HG03135 (cell line): ENCODE measurements around the gene RAB40C.

Source experiments
- ATAC-seq: cut with Tn5 transposase; IDR thresholded peaks from one replicate; pipeline ENCODE4 v1.9.1; 2021; ENCODE audit warnings: mild to moderate bottlenecking, moderate library complexity; ENCODE audit not compliant: unreplicated experiment

Gene RAB40C

GRCh38 chr16:559021-559380, 30.9 kb upstream of the RAB40C start:
- no peak for ATAC-seq

GRCh38 chr16:559411-560203, 30.3 kb upstream of the RAB40C start:
- no peak for ATAC-seq

DNA sequence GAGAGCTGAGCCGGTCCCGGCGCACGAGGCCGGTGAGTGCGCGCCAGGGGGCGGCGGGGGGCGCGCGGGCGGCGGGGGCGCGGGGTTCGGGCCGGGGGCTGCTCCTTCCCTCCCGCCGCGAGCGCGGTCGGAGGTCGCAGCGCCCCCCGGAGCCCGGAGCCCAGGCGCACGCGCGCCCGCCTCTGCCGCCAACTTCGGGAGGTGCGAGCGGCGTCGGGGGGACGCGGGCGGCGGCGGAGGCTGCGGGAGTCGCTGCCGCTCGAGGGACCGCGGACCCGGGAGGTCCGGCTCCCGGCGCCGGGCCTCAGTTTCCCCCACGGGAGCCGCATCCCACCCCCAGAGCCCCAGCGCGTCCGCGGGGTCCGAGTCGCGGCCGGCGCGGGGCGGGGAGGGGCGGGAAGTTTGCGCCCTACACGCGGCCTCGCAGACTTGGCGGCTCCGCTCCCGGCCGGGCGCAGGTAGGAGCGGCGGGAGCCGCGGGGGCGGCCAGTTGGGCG, 29.6 kb upstream of the RAB40C start, which contains the start of gene PRR35:
Gene PRR35 (plus strand): TSS at position 191 of the 497 bp plus-strand sequence. CDS start 2,901 bp downstream, outside the sequence.
- ATAC-seq = no peak

GRCh38 chr16:560701-561412, 29.0 kb upstream of the RAB40C start:
- ATAC-seq = no peak

DNA sequence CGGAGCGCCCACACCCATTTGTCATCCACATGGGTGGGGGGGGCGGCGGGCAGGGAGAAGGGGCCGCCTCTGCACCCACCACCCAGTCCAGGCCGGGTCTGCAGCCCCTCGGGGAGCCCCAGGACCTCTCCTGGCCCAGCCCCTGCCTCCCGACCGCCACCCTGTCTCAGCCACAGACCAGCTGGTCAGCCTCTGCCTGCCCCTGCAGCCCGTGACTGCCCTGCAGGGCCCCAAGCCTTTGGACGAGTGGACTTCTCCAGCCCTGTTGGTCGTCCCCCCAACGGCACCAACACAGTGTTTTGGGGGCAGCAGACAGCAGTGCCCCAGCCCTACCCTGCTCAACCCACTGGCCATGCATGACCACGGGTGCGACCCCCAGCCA, 28.5 kb upstream of the RAB40C start:
- no peak for ATAC-seq

DNA sequence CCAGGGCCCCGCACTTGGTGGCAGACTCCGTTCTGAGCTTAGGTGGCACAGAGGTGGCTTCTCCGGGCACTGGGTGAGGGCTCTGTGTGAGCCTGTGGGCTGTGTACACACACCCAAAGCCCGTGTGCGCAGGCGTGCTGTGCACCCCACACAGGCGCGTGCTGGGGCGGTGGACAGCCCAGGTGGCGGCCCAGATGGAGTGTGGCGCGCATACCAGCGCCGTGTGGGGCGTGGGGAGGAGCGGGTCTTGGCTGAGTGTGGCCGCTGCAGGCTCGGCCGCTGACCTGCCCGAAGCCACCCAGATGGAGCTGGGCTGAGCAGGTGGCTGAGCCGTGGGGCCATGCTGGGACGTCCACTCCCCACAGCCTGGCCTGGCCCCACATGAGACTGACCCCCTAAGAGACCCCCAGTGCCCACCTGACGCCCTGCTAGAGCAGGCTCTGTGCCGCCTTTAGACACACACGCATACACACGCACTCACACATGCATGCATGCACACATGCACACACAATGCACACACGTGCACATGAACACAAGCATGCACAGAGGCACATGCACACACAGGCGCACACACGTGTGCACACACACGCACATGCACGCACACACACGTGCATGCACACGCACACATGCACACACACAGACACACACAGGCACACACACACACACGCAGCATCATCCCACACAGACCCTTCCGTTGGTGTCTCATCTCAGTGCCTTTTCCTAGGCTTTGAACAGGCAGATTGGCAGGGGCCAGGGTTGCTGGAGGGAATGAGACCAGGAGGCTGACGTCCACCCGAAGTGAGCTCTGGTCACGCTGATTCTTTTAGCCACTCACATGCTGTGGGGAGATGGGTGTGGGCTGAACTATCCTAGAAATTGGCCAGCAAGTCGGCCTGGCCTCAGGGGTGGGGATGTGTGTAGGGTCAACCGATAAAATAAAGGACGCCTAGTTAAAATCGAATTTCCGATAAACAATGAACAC, 27.6 kb upstream of the RAB40C start:
- ATAC-seq = no peak

- no peak for ATAC-seq
These were observed 26.7 kb upstream of the RAB40C start for GRCh38 chr16:563072-563644.

GRCh38 chr16:564690-565418, 25.0 kb upstream of the RAB40C start:
- ATAC-seq = no peak

GRCh38 chr16:565419-566330, 24.2 kb upstream of the RAB40C start:
- ATAC-seq = no peak

DNA sequence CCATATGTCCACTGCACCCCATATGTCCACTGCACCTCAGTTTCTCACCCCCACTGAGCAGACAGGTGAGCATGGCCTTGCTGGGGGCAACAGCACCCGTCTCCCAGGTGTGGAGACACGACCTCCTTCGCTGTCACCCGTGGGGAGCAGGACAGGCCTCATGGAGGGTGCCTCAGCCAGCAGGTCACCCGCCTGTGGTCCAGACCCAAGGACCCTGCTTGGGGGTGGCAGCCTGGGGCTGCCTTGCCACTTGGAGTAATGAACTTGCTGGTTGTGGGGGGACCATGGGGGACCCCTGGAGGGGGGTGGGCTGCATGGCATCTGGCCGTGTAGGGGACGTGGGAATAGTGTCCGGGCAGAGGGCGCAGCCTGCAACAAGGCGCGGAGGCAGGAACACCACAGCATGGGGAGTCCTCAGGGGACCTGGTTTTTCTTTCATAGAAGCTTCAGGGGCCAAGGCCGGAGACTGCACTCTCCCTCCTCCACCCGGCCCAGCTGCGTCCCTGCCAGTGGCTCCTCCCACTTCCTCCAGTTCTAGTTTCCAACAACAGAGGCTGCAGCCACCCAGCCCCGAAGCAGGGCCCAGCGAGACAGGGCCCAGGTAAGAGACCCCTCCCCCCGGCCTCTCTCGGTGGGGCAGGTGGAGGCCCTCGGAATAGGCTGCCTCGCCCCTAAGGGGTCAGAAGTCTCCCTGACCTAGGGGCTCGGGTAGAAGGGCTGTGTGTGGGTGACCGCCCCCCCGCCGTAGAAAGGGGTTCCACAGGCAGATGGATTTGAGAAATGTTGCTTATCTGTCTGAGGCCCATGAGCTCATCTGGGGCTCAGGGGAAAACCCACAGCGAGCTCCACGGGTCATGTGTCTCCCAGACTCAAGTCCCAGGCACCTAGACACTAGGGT, 23.1 kb upstream of the RAB40C start, which contains the start of gene NHLRC4:
Gene NHLRC4 (plus strand): TSS at position 531 of the 898 bp plus-strand sequence. CDS start 1,043 bp downstream, outside the sequence.
- no peak for ATAC-seq

GRCh38 chr16:567373-568256, 22.3 kb upstream of the RAB40C start:
- ATAC-seq = no peak

- no peak for ATAC-seq
These were observed 21.2 kb upstream of the RAB40C start for GRCh38 chr16:568401-569258.

GRCh38 chr16:569445-570254, 20.2 kb upstream of the RAB40C start, which contains the start of gene PIGQ:
Gene PIGQ, plus strand, starts transcription at chr16:569968. Its CDS starts 4,107 bp downstream, at chr16:574075.
- peak; percentile 34 for ATAC-seq

DNA sequence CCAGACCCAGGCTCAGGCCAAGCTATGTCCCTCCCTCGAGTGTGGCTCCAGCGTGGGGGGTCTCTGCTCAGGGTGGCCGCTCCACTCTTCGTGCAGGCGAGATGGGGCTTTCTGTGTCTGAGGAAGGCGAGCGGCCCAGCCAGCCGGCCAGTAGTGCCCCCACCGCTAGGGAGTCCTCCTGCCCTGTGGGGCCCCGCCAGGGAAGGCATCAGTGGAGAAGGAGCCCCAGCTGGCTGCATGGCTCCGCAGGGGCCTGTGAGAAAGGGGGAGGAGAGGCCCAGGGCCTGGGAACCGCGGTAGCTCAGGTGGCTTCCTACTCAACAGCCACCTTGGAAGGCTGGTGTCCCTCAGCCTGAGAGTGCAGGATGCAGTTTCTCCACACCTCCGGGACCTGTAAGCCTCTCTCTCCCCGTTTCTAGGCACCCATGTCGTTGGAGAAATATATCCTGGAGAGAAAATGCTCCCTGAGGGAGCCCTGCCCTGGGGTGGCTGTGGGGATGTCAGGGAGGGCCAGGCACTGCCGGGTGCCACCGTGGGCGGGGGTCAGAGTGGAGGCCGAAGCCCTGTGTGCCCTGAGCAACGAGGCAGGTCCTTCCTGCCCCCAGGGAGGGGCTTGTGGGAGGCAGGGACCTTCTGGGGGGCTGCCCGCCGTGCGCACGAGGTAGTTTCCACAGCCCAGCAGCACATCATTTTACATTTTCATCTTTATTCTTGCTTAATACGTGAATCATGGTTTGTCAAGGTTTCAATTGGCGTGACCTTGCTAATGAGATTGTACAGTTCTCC, 16.8 kb upstream of the RAB40C start:
- ATAC-seq = no peak
